Lower leg skin (tissue), 4 donors: Measurements from ENCODE around the gene GHSR. TPM values are rescaled to one million over a fixed set of nuclear protein-coding genes. Genes with fewer than 3 reads are reported as not detected.

ENCODE experiments used
- DNase-seq, 2 donors: peaks; one replicate each; pipeline ENCODE4 v3.0.0-alpha.2; 2019; ENCODE audit warnings: low spot score in 2 of 2
- H3K4me3 ChIP-seq: fragments of 200-600 bp; sonication (generic); 2 replicates; pipeline ENCODE4 v1.5.1; 2017; ENCODE audit warnings: mild to moderate bottlenecking, low read depth; ENCODE audit not compliant: poor library complexity, severe bottlenecking
- POLR2A ChIP-seq, 2 donors: fragments of 450-650 bp; IDR thresholded peaks; one replicate each; pipeline ENCODE4 v1.6.1; 2016 to 2017; ENCODE audit warnings: antibody characterized with exemption in 2 of 2, mild to moderate bottlenecking in 1 of 2, moderate library complexity in 1 of 2
- WGBS, 2 donors: methylation state at CpG; one replicate each; pipeline ENCODE4 v1.1.5; 2018; 5-methylcytosine and 5-hydroxymethylcytosine counted together
- intact Hi-C: fragments of 100-400 bp; cut with DNase I; formaldehyde crosslinking; loops from one replicate; pipeline ENCODE4 v1.15.0; 2023; ENCODE audit warnings: low total_unique reads
- total RNA-seq, 4 donors: library from RNA; depleted of rRNA; stranded (reverse); fragments of >200 nt; gene quantifications; one replicate each; pipeline ENCODE4 v1.1.0, GENCODE V29; 2016
- TF ChIP-seq, protein P1 (sequence below), 3 donors: fragments of 450-650 bp; IDR thresholded peaks; one replicate each; pipeline ENCODE4 v1.5.1; 2016; ENCODE audit warnings: antibody characterized with exemption in 3 of 3, mild to moderate bottlenecking in 3 of 3, moderate library complexity in 2 of 3

Gene GHSR
- total RNA-seq, 4 donors from 2014 or later = not detected

DNA sequence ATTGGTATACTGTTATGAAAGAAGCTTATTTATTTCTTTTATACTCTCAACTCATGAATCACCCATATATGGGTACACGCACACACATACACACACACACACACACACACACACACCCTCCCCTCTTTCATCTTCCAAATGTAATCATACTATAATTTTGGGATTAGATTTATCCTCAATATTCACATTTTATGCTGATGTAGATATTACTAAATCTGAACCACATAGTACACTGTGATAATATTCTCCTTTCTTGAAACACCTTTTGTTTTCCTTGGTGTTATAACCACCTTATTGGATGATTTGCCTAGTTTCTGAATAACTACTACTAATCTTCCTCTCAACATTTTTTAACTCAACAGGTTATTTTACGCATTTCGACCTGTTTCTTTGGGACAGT is 8.1 kb upstream of the GHSR start:
- no peak for DNase-seq
- H3K4me3 ChIP-seq = no peak overlapping the region
- WGBS, 2 donors = 85 to 95% methylated on average over 3 of the region's 3 CpGs
- no peak for TF ChIP-seq POLR2A (IDR thresholded peaks at IDR 0.05)
- TF ChIP-seq, protein P1, sequence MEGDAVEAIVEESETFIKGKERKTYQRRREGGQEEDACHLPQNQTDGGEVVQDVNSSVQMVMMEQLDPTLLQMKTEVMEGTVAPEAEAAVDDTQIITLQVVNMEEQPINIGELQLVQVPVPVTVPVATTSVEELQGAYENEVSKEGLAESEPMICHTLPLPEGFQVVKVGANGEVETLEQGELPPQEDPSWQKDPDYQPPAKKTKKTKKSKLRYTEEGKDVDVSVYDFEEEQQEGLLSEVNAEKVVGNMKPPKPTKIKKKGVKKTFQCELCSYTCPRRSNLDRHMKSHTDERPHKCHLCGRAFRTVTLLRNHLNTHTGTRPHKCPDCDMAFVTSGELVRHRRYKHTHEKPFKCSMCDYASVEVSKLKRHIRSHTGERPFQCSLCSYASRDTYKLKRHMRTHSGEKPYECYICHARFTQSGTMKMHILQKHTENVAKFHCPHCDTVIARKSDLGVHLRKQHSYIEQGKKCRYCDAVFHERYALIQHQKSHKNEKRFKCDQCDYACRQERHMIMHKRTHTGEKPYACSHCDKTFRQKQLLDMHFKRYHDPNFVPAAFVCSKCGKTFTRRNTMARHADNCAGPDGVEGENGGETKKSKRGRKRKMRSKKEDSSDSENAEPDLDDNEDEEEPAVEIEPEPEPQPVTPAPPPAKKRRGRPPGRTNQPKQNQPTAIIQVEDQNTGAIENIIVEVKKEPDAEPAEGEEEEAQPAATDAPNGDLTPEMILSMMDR (IDR thresholded peaks at IDR 0.05) = no peak
- intact Hi-C loops = no loop called here

DNA sequence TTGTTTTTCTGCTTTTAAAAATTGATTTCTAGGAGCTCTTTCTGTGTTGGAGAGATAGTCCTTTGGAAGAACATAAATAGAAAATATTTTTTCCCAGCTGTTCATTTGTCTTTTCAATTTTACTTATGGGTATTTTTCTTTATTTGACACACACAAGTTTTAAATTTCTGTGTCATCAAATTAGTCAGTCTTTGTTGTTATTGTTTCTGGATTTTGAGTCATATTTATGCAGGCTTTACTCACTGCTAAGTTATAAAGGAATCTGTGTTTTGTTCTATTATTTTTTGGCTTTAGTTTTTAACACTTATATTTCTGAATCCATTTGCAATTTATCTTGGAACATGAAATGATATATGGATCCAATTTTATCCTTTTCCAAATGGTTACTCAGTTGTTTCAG is 5.9 kb upstream of the GHSR start:
- intact Hi-C loops = no loop called here
- H3K4me3 ChIP-seq = no peak overlapping the region
- no peak for DNase-seq
- TF ChIP-seq POLR2A (IDR thresholded peaks at IDR 0.05) = no peak
- TF ChIP-seq, protein P1 (IDR thresholded peaks at IDR 0.05) = no peak

DNA sequence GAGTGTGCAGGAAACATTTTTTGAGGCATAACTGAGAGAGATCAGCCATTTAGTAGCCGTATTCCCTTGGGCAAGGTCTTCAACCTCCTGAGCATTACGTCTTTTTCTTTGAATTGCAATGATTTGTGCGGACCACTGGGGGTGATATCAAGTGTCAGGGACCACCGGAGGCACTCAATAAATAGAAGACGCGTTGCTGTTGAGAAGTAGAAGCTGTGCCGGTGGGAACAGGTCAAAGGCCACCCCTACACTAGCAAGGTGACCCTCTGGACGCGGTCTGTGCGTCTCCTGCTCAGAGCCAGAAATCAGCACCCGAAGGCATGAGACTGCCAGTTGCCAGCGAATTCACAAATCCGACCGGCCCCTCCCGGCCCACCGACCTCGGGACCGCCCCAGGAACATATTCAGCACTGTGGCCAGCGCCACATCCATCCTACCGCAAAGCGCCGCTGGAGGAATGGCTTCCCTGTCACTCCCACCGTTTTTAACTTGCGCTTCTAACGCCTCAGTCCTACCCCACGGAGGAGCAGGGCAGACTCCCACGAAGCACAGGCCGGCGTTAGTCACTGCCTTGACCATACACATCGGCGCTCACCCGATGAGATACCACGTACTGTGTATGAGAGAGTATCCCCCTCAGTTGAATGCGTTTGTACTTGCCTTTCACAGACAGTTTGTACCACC is 1.4 kb upstream of the GHSR start:
- intact Hi-C loops = no loop called here
- H3K4me3 ChIP-seq = no peak overlapping the region
- TF ChIP-seq, protein P1 (IDR thresholded peaks at IDR 0.05) = no peak
- no peak for TF ChIP-seq POLR2A (IDR thresholded peaks at IDR 0.05)
- WGBS, 2 donors = 7 to 9% methylated on average over 34 of the region's 34 CpGs
- no peak for DNase-seq

DNA sequence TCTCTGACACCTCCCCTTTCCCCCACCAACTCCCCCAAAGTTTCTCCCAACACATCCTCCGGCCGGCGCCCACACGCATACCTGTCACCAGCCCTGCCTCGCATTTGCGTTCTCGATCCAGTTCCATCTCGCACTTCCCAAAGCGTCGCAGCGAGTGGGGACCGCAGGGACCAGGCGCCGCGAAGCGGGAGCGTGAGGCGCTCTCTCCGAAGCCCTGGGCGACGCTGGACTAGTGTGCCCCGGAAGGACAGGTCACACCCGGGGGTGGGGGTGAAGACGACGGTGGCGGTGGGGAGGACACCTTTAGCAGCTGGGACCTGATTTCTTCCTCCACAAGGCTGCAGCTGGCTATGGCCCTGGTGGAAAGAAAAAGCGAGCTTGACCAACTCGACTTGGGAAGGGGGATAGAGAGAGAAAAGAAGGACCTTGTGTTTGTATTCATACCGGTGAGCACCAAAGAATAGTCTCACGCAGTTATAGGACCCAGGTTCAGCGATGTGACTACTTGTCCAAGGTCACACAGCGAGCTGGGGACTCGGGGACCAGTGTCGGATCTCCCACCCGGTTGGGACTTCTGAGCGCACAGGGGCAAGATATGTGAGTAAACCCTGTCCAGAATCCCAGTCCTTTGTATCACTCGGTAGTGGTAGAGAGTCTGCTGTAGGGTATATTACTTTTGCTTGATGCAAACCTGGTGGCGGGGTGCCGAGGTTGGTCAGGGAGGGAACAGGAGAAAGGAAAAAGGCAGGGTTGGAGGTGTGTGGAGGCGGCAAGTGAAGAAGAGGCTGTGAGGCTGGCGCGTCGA is 607 bp upstream of the GHSR start:
- no peak overlapping the region for H3K4me3 ChIP-seq
- intact Hi-C loops = no loop called here
- DNase-seq = no peak
- TF ChIP-seq POLR2A (IDR thresholded peaks at IDR 0.05) = no peak
- TF ChIP-seq, protein P1 (IDR thresholded peaks at IDR 0.05) = no peak
- WGBS, 2 donors = 6 to 12% methylated on average over 43 of the region's 43 CpGs

DNA sequence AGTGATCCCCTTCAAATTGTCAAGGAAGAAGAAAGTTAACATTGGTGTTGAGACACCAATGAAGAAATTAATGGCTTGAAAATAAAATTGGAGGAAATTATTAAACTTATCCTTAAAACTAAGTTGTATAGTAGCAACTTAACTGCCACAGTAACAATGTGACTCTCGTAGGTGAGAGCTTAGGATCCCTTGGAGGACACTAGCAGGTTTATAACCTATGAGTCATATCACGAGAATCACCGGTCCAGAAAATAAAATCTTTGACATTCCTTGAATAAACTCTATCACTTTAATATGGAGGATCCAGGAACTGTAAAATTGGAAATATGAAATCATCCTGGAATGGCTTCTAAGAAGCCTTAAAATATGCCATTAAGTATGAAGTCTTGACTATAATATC is 2.1 kb downstream of the GHSR start:
- 82 to 83% methylated on average over 3 of the region's 3 CpGs for WGBS, 2 donors
- H3K4me3 ChIP-seq = no peak overlapping the region
- TF ChIP-seq, protein P1 (IDR thresholded peaks at IDR 0.05) = no peak
- TF ChIP-seq POLR2A (IDR thresholded peaks at IDR 0.05) = no peak
- DNase-seq = no peak
- intact Hi-C loops = no loop called here
